ENCODE results near the gene RWDD3.

Gene RWDD3

DNA sequence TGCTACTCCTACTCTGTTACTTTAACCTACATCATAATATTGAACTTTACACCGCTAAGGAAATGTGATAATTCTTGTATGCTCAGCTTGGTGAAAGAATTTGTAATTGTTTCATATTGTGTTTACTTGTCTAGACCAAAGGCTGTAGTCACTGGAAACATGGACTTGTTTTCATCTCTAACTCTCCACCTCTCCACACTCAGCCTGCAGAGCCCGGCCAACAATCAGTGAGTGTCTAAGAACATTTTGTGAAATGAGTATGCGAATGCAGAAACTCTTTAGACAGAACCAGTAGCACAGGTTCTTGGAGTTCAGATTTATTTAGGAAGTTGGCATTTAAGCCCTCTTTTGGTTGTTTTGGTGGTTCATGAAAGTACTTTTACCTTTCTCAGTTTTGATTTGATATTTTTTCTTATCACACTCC, 3.2 kb upstream of the RWDD3 start:
- DNase-seq, result no peak

DNA sequence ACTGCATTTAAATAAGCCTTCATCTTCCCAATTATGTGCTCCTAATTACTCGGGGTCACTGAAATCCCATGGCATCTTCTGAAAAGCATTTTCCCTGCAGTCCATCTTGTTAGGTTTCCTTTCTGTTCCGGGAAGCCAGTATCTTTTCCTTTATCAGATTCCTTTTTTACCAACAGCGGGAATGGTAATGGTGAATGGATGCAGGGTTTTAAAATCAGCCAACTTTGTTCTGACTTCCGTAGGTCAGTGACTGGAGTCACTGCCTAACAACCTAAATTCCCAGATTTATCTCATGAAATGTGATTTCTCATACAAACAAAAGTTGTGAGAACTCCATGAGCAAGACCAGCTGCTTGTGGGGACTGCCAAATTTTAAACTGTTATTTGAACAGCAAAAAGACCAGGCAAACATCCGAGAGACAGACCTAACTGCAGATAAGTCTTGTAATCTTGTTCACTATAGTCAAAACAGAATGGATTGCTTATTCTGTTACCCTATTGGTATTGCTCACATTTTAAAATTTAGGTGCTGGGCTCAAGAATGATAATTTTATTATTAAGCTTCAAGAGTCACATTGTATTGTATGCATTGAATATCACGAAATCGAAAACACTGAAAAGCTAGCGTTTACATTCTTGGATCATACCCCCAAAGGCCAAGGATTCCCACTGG, 1.2 kb upstream of the RWDD3 start:
- DNase-seq, result no peak

DNA sequence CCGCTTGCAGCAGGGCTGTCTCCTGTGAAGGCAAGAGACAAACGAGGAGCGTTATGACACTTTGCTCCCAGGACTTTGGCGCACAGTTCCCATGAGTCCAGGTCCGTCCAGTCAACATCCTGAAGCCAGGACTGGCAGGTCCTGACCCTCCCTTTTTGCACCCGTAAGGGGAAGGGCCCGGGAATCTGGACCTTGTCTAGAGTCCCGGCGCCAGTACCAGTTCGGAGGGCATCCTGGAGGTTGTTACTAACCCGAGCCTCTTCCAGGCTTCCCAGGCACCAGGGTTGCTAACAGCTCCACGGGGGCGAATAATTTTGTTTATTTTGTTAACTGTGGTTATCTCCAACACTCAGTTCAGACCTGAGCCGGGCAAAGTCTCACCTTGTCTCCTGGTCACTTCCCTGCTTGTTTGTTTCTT, 682 bp upstream of the RWDD3 start:
- DNase-seq, result no peak

DNA sequence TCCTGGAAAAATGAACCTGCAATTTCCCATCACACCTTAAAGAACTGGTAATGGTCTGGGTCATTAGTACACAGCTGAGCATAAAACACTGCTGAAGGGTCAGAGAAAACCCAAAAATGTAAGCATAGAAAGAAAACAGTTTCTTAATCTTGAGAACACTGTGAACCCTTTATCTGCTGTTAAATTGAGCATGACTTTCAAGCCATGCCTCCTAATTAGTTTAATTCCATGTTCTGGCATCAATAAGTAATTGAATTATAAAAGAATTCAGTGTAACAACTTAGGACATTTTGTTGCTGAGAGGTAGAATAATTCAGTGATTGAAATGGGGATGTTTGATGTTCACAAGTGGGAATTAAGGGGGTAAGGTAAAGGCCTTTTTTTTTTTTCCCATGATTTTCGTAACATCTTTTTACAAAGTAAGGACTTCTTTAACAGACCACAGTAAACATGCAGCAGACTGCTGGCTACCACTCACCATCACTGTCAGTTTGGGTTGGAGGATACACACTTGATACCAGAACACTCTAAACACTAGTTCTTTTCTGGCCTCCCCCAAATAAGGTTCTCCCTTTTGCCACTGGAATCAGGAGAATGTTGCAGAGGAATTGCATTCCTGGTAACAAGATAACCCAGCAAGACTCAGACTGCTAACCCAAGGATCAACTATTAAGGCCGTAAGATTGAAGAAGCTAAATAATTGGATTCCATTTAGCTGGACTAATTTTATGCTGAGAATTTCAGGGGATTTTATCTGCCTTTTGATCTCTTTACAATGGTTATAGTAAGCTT, 3.0 kb downstream of the RWDD3 start:
- DNase-seq, result no peak

DNA sequence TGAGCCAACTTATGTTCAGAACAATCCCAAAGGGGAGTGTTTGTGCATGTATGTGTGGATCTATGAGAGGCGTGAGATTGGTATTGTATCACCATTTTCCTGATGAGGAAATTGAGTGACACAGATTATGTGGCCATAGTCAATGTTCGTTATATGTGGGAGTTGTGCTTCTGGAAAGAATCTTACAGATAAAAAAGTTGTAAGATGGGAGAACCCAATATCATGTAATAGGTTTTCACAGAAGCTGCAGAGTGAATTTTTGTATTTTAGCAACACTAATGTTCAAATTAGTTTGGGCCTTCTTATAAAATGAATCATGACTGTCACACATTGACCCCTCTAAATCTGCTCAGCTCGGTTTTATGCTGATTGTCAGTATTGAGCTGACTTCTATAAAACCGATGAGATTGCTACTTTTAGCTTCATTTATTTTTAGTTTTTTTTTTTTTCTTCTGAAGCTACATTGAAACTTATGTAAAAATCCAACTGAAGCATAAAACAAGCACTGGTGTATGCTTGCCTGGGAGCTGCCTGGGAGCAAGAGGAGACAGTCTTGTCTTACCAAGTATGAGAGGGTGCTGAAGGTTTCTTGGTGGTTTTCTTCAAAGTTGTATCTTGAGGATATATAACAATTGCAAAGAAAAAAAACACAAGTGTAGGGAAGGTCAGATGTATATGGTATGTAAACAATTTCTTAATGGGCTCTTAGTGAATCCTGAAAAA, 4.1 kb downstream of the RWDD3 start:
- no peak for DNase-seq

DNA sequence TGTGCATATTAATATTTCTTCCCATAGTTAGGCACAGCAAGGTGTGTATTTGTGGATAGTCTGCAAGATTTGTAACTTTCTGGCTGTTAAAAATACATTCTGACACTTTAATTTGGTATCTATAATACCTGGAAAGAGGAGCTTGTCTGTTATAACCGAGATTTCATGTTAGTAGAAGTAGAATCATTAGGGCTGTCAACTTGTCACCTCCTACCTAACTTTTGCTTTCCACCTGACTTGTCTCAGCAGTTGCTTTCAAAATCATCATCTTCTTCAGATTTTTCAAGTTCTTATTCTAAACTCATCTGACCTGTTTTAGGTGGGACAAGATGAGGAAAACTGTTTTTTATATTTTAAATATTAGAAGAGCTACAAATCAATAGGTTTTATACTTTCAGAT, 11.0 kb downstream of the RWDD3 start:
- no peak for DNase-seq

DNA sequence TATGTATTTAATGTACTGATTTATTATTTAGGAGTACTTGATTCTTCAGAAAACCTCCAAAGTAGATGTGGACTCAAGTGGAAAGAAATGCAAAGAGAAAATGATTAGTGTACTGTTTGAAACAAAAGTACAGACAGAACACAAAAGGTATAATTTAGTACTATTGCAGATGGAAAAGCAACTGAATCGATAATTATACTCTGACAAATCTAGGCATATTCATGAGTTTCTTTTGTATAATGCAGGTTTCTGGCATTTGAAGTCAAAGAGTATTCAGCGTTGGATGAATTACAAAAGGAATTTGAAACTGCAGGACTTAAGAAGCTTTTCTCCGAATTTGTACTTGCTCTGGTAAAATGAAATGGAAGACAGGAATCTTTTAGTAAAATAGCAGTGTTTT, 12.5 kb downstream of the RWDD3 start:
- no peak for DNase-seq

DNA sequence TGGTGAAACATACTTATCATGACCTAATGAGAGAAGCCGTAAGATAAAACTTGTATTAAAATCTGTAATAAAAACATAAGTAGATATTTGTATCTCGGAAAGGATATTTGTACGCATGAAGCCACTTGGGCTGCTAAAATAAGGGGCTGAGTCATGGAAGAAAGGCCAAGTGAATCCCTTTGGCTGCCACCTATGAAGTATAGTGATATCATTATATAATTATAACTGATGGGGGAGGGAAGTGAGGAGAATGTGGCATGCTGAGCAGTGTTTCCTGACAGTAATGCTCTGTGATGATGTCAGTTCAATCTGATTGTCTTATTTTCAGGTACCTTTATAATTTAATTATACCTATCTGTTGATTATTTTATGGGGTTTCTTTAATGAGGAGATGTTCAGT, 13.6 kb downstream of the RWDD3 start:
- DNase-seq, result no peak

DNA sequence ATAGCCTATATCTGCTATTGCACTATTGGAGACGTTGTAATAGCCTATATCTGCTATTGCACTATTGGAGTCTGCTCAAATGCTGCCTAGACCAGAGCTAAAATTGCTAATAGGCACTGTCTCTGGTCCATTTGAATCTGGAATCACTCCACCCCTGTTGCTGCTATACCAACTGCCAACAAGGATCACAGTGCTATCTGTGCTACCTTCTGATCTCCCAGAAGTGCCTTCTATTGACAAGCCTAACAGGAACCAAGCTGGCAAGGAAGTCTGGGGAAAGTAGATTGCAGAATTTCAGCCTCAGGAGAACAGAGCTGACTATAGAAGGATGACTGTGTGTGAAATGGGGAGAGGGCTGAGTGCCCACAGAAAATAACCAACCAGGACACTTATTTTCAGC, 15.9 kb downstream of the RWDD3 start:
- no peak for DNase-seq

DNA sequence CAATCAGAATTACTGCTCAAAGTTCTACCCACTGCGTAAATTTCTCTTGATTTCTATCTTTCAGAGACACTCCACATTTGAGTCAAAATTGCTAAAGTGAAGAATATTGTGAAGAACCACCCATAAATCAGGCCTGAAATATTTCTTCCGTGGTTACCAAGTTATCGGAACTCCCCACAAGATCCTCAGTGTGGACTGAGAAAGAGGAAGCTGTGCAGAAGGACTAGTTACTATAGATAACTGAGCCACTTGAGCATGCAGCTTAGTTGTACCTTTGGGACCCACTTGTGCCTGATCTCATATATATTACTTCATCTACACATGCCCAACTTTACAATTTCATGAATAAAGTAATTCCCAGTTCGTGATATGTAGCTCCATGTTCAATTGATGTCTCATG, 18.4 kb downstream of the RWDD3 start:
- DNase-seq, result no peak

DNA sequence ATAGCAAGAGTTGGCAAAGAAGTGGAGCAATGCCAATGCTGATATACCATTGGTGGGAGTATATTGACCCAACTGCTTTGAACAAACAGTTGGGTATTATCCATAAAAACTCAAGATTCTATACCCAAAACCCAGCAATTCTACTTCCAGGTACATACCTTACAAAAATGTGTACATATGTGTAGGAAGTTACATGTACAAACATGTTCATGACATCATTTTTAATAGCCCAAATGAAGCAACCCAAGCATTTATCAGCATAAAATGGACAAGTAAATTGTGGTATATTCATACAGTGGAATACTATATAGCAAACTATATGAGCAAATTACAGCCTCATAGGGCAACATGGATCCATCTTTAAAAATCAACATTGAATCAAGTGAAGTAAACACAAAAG, 20.9 kb downstream of the RWDD3 start:
- DNase-seq, result no peak

DNA sequence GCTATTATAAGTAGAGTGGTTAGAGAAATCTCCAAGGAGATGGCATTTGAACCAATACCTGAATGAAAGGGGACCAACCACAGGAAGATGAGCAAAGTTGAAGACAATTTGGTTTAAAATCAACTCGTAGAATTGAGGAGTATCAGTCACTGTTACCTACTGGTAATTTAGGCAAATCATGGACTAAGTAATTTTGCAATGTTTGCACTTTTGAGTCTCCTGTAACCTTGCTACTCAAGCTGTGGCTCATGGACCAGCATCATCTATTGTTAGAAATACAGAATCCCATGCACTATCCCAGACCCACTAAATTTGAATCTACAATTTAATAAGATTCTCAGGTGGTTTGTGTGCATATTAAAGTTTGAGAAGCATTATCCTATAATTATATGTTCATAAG, 21.8 kb downstream of the RWDD3 start:
- no peak for DNase-seq

DNA sequence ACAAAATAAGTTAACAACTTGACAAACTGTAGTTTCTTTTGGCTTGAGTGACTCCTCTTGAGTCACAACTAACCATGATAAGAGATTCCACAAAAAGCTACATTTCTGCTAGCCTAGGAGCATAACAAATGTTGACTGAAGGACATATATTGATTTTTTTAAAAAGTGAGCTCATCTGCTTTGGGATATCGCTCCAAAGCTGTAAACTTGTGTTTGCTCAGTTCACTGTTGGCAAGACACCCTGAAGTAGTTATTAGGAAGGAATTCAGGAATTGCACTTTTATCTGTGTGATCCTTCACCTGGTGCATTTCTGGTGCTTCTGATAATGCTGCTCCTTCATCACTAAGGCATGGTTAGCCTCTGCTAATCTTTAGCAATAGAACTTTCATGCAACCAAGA, 23.7 kb downstream of the RWDD3 start:
- no peak for DNase-seq

DNA sequence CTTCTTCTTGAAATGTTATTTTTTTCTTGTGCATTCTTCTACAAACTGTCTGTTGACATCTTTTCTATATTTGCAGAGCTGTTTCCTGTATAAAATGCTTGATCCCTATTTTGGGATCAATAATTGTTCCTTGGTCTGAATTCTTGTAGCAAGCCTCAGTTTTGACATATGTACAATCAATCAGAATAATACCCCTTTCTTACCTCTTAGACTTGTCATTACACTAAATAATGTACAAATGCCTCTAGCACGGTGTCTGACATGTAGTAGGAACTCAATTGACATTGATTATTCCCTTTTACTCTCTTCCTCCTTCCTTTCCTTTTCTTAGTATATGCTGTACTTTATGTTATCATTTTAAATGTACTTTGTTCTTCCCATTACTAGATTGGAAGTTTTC, 25.2 kb downstream of the RWDD3 start:
- no peak for DNase-seq

DNA sequence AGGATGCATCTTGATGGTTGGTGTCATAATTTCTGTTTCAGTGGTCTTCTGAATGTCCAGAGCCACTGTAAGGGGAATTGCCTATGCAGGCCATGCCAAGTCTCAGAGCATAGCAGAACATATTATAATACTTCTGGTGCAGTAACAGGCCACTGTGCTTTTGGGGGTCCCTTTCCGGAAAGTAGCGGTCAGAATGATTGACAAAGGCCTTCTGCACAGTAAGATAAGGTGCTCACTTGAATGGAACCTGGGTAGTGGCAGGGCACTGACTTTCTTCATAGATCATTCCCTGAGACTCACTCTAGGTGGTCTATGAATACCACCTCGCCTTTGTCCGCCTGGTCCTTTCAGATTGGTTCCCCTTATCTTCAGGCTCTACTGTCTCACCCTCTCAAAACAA, 28.9 kb downstream of the RWDD3 start:
- no peak for DNase-seq

DNA sequence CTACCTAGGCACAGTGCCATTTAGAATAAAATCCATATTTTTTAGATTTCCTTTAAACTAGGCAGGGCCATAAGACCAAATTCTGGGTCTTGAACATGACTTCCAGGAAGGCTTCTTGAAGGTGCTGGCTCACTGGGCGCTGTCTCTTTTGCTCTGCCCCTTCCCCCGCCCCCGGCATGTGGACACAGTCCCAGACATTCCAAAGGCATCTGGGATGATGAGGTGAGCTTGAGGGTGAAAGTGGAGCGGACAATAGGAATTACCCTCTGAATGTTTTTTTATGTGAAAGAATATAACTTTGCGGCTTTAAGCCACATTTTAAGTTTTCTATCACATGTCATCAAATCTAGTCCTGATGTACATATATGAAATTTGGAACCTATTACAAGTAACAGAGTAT, 29.4 kb downstream of the RWDD3 start:
- DNase-seq, result no peak

DNA sequence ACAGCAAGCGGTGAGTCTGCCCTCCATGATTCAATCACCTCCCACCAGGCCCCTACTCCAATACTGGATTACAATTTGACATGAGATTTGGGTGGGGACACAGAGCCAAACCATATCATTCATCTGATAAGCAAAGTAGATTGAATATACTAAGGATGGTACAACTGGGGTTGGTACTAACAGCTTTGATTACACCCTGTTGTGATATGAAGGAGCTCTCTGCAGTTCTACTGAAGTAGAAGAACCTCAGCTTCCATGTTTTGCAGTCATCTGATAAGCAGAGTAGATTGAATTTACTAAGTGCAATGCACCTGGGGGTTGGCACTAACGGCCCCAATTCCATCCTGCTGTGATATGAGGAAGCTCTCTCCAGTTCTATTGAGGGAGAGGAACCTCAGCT, 31.1 kb downstream of the RWDD3 start:
- no peak for DNase-seq

DNA sequence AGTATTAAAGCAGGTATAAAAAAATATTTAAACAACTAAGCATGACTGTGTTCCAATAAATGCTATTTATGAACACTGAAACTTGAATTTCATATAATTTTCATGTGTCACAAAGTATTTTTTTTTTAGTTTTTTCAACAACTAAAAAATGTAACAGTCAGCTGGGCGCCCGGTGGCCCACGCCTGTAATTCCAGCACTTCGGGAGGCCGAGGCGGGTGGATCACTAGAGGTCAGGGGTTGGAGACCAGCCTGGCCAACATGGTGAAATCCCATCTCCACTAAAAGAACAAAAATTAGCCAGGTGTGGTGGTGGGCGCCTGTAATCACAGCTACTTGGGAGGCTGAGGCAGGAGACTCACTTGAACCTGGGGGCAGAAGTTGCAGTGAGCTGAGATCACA, 42.4 kb downstream of the RWDD3 start:
- no peak for DNase-seq

DNA sequence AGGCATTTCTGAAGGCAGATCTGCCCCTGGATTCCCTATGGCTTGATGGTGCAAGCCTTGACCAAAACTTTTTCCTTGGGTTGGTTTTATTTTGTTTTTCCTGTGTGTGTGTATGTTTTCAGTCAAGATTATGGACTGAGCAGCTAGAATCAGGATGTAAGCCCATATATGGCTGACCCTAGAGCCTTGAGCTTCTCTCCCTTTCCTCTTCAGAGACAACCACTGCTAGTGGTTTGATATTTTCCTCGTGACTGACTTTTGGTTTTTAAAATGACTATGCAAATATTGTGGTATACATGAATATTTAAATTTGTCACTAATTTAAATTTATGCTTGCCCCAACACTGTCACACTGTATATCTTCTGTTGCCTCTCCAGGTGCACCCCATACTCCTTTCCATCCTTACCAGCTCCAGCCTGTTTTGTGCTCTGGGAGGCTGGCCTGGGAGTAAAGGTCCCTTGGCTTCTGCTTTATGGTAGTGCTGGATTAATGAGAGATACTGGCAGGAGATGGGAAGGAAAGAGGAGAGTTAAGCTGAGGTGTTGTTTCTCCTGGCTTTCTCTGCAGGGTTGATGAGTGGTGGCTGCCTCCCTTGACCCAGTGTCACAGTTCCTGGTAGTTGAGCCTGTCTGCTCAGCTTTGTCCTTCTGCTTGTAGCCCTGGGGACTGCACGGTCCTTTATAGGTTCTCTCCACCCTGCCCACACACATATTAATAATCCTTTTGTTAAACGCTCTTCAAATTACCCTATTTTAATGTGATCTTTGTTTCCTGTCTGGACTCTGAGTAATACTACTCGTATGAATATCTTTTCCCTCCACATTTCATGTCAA, 44.4 kb downstream of the RWDD3 start:
- no peak for DNase-seq

DNA sequence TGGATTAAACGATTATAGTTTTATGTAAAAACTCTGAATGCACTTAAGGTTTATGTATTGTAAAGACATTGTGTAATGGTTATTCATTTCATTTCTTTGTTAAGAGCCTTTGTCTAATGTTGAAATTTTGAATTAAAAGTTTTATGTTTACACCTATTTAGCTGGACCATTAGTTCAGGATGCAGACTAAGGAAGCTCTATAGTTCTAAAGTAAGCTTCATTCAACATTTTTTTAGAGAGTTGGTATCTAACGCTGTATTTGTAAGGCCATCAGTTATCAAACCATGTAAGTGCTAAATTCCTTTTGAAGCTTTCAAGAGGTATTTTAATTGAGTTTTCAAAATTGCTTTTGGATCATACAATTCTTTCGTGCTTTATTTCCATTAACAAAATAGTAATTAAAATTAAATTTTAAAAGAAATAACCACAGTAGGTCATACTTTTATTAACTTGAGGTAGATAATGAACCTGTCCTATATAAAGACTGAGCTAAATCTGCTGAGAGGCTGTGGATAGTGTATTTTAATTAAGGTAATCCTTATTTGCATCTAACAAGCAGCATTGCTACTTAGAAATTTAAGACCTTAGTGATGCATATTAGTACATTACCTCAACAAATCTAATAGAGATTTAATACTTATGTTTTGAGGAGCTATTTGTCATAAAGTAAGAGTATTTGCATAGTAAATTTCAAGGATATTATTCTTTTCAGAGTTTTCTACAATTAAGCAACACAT, 47.9 kb downstream of the RWDD3 start:
- no peak for DNase-seq

DNA sequence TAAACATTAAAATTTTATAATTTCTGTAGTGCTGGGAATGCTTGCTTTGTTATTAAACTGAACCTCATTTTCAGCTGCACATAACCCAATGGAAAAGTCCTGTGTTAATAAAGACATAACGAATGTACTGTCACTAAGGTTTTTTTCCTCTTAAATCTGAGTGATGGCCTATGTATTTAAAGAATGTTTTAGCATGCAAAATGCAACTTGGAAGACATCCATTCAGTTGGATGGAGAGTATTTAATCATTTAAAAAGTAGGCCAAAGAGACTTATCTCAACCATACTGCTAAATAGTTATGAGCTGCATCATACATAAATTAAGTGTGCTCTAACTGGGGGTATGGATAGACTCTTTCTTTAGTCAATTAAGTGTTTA, 48.5 kb downstream of the RWDD3 start:
- no peak for DNase-seq

DNA sequence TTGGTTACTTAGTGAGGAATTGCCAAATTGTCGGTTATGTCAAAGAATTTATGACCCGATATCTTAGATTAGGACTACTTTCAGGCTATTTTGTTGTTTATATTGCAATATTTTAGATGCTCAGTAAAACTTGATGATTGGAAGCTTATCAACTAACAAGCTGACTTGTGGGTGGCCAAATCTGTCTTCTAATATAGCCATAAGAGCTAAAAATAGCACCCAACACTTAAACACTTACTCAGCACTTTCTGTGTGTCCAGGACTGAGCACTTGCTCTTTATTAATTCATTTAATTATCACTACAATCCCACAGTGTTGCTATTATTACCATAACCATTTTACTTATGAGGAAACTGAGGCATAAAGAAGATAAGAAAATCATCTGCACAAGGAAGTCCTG, 50.4 kb downstream of the RWDD3 start:
- DNase-seq, result no peak

DNA sequence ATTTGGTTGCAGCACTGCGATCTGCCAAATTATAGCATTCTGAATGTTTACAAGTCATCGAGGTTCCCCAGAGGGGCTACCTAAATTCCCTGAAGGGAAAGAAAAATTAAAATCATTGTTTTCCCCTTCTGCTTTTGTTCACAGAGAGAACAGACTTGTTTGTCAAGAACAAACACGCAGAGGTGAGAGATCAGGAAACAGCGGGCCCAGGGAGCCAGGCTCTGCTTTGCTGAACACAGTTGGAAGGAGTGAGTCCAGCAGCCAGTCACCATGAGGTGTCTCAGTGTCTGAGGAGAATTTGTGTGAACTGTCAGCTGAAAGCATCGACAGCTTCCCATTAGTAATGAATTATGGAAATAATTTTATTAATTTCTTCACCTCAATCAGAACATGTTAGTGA, 52.5 kb downstream of the RWDD3 start:
- DNase-seq, result peak; percentile 77
